ENCODE results near the gene RERE. TPM values are rescaled to one million over a fixed set of nuclear protein-coding genes. Genes with fewer than 3 reads are reported as not detected.

Gene RERE
- polyA plus RNA-seq, 1 of the 3 experiments (the other 2 are of a cell fraction): 8.1 TPM

DNA sequence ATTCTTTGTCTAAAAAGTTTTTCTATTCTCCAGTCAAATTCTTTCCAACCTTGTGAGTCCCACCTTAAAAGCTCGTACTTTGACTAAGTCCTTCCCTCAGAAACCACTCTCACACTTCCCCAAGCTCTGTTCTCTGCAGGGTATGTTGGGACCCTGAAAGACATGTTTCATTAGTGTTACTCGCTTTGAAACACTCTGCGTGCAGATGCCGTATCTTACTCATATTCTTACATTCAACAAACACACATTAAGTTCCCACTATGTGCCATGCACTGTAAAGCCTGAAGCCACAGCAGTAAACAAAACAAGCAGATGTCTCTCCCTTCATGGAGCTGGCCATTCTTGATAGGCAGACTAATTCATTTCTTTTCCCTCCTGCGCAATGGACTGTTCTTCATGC lies 229.7 kb downstream of the RERE start:
- Histone ChIP-seq H3K9me3 (no peaks in the 10 kb centered on the region), H3K4me3 (ENCODE audit: low read depth in 2 of 2, low read length in 1 of 2) (no peak overlapping the region), H3K27me3 (ENCODE audit: insufficient read depth) (no peaks in the 10 kb centered on the region), H3F3A (replicated peaks; ENCODE audit: insufficient read depth) (peaks cover 4% of the 10 kb centered on the region), H4K20me1 (ENCODE audit: insufficient read depth) (0 out of 2 replicates have a peak, but pooled peaks cover 3% of the 10 kb centered on the region), H2AFZ (ENCODE audit: low read depth) (no peak overlapping the region), H3K79me2 (ENCODE audit: insufficient read depth) (peaks cover 25% of the 10 kb centered on the region; the same call in 1 of the 2 replicates), H3K4me1 (ENCODE audit: control insufficient read depth in 1 of 2, insufficient read depth in 2 of 2, low read depth in 1 of 2, low read length in 1 of 2) (peaks cover 3 to 26% of the 10 kb centered on the region in 2 experiments; a peak in 3 of 4 replicates), H3K36me3 (replicated peaks in 1 of 2; ENCODE audit: control insufficient read depth in 1 of 2, insufficient read depth in 2 of 2, low read length in 1 of 2) (no peaks in the 10 kb centered on the region), H3K27ac (ENCODE audit: low read depth in 2 of 2, low read length in 1 of 2) (peak overlapping the region in 1 of 2 experiments; percentile 44; a peak in 2 of 4 replicates), H3K9me2 (no peaks in the 10 kb centered on the region), H3K9ac (no peak overlapping the region), H3K4me2 (no peak overlapping the region)
- TF ChIP-seq, protein P1, sequence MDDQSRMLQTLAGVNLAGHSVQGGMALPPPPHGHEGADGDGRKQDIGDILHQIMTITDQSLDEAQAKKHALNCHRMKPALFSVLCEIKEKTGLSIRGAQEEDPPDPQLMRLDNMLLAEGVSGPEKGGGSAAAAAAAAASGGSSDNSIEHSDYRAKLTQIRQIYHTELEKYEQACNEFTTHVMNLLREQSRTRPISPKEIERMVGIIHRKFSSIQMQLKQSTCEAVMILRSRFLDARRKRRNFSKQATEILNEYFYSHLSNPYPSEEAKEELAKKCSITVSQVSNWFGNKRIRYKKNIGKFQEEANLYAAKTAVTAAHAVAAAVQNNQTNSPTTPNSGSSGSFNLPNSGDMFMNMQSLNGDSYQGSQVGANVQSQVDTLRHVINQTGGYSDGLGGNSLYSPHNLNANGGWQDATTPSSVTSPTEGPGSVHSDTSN (IDR thresholded peaks at IDR 0.05): no peak
- no peak for TF ChIP-seq EZH2phosphoT487 (IDR thresholded peaks at IDR 0.05; ENCODE audit: borderline replicate concordance, low read depth)
- no peak for TF ChIP-seq RXRA (IDR thresholded peaks at IDR 0.05; ENCODE audit: borderline replicate concordance, low read depth)
- TF ChIP-seq JUND (IDR thresholded peaks at IDR 0.05): no peak
- TF ChIP-seq SMC3 (IDR thresholded peaks at IDR 0.05; ENCODE audit: low read depth, low read length): no peak
- TF ChIP-seq USF2 (IDR thresholded peaks at IDR 0.05; ENCODE audit: borderline replicate concordance, low read depth, low read length): no peak
- no peak for TF ChIP-seq ELF1 (IDR thresholded peaks at IDR 0.05)
- no peak for TF ChIP-seq GATA2 (CRISPR knock-in tag; IDR thresholded peaks at IDR 0.05)
- no peak for TF ChIP-seq FOSL2 (IDR thresholded peaks at IDR 0.05; ENCODE audit: borderline replicate concordance, low read depth)
- TF ChIP-seq FOXJ3 (CRISPR knock-in tag; IDR thresholded peaks at IDR 0.05): no peak
- TF ChIP-seq, protein P2, sequence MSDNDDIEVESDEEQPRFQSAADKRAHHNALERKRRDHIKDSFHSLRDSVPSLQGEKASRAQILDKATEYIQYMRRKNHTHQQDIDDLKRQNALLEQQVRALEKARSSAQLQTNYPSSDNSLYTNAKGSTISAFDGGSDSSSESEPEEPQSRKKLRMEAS (IDR thresholded peaks at IDR 0.05; ENCODE audit: low read depth): no peak
- no peak for TF ChIP-seq GABPA (IDR thresholded peaks at IDR 0.05; ENCODE audit: low read depth)
- TF ChIP-seq SIN3A (IDR thresholded peaks at IDR 0.05; ENCODE audit: borderline replicate concordance, low read depth, low read length): no peak
- TF ChIP-seq TEAD4 (IDR thresholded peaks at IDR 0.05; ENCODE audit: borderline replicate concordance, insufficient read depth): no peak
- TF ChIP-seq MXI1 (IDR thresholded peaks at IDR 0.05; ENCODE audit: low read depth, low read length): no peak
- TF ChIP-seq NFIC (IDR thresholded peaks at IDR 0.05; ENCODE audit: borderline replicate concordance): no peak
- TF ChIP-seq USF1 (IDR thresholded peaks at IDR 0.05; ENCODE audit: borderline replicate concordance, low read depth): no peak
- no peak for TF ChIP-seq RFX5 (IDR thresholded peaks at IDR 0.05; ENCODE audit: low read length)
- no peak for DNase-seq
- 86% methylated on average over 5 of the region's 5 CpGs for WGBS (ENCODE audit: low lambda C conversion rate)
- ChIA-PET CTCF (interaction anchor here (0.6 to 6.4 kb wide), 4 partner anchors 10 to 1982 kb away, joined by 3 to 44 read pairs (median 3); no protein-coding TSS in a partner anchor), POLR2A (no interaction called here)

Data from SK-N-SH (cell line).